HG03066 (cell line): ENCODE results near the gene FNBP1.

Experiments used
- ATAC-seq: cut with Tn5 transposase; IDR thresholded peaks from one replicate; pipeline ENCODE4 v1.9.1; 2021; ENCODE audit warnings: low read depth; ENCODE audit not compliant: unreplicated experiment

Gene FNBP1

DNA sequence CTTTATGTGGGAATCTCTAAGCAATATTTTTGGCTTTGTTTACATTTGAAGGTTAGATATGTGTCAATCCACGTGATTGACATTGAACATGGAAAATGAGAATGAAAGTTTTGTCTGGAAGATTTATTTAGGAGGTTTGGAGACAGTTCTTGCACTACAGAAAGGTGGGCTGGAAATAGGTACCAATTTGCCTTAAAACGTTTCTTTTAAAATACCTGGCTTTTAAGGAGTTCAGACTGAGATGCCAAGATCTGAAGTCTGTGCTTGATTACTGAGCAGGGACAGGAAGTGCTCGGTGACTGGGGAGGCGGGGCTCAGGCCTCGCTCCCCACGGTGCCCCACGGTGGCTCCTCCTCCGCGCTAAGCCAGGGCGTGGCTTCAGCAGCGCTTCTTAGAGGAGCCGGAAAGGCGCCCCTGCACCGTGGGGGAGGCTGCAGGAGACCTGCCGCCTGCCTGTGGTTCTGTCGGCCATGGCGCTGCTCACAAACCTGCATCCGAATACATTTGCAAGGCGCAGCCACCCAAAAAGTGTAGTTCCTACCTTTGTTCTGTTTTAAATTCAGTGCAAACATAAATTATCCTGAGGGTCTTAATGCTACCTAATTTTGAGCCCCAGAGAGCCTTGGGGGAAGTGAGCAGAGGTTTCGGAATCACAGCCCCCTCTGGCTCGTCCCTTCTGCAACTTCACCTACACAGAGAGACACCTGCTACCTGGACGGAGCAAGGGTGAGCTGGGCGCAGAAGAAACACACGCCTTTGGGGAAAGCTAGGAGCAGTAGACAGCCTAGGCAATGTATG is 158.6 kb downstream of the FNBP1 start:
- ATAC-seq, result peak; percentile 37

DNA sequence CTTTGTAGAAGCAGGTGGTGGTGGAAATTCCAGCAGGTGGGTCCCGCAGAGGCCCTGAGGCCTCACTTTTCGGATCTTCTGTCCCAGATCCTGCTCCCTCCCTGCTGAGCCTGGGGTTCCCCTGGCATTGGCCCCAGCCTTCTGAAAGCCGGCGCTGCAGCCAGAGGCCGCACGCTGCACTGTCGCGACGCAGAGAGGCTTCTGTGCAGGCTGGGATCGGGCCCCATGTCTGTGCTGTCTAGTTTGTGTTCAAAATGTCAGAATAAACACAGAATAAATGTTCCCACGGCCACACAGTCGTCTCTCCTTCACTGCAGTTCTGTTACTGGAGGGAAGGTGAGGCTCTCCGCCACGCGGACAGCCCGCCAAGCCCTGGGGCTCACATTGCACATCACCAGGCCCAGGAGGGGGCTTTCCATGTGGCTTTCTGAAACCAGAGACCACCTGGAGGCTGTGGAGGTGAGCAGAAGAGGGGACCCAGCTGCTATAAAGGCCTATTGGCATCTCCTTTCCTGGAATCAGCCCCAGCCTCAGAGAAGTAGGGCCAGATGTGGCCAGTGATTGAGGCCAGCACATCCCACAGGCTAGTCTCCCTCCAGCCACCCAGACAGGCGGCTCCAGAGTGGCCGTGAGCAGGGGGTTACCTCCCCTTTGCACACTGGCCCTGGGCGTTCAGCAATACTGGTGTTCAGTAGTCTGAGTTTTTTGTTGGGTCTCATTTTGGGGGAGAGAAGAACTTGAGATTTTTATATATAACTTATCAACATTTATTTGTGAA is 161.3 kb downstream of the FNBP1 start:
- no peak for ATAC-seq

DNA sequence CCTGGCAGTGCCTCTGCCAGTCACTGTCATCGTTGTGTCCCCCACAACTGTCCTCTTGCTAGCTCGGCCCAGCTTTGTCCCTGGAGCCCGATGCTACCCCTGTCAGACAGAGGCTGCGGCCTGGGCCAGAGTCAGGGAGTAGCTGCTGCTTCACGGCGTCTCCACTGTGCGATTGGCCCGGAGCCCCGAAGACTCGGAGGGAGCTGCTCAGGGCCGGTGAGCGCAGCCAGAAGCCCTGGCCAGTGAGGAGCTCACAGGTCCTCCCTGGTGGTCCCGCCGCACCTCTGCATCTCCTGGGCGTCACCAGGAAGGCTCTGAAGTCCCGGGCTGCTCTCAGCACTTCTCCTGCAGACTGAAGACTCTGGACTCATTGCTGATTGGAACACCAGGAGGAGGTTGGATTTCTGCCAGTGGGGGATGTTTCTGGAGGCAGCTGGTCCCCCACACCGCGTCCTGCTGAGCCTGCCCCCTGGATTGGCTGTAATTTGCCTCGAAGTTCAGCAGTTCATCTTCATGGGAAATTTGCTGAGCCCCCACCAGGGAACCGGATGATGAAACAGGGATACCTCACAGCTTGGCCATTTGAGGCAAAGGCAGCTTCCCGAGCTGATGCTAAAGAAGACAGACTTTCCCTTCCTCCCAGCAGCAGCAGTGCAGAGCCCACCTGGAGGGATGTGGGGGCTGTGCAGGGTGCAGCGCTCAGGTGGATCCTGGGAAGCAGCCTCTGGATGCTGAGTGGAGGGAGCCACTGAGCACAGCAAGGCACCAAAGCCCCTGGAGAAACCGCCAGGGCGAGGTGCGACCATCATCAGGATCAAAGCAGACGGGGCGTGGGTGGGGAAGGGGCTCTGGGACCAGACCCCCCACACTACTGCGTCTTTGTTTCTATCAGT is 162.1 kb downstream of the FNBP1 start:
- ATAC-seq, result no peak

DNA sequence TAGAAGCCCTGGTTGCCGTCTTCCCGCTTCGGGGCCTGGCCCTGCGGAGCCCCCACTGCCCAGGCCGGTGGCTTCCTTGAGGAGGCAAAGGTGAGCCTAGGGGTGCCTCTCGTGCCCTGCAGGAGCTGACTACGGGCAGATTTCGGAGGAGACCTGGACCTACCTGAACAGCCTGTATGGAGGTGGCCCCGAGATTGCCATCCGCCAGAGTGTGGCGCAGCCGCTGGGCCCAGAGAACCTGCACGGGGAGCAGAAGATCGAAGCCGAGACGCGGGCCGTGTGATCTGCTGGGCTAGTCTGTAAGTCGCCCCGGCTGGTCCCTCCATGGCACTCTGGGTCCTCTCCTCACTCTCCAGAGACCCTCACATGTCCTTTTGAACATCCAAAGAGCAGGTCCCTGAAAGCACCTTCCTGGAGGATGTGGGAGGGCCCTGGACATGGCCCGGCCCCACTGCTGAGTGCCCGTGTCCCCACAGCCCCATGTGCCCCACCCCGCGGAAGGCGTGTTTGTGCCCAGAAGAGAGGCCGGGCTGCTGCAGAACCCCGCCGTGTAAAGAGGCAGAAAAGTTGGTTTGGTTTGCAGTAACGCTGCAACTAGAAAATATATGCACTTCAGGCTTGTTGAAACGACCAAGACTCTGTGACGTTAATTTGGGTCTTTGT is 162.9 kb downstream of the FNBP1 start:
- no peak for ATAC-seq

DNA sequence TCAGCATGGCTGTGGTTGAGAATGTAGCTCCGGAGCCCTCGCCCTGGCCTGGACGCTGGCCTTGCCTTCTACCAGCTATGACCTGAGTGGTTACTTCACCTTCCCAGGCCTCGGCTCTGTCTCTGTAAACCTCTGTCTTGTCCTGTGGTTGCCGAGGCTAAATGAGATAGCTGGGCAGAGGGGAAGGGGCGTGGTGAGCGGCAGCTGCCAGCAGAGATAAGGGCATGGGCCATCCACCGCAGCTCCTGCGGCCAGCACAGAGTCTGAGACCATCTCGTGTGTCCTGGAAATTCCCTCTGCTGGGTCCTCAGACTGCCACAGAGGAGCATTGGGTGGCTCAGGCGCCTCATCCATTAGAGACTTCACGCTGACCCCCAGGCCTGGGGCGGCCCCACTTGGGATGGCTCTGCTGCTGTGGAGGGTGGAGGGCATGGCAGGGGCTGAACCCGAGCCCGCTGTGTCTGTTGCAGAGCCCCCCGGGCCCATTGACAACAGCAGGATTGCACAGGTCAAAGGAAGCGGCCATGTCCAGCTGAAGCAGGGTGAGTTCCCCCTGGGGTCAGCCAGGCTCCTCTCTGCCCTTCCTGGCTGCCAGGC is 163.8 kb downstream of the FNBP1 start:
- ATAC-seq, result no peak

DNA sequence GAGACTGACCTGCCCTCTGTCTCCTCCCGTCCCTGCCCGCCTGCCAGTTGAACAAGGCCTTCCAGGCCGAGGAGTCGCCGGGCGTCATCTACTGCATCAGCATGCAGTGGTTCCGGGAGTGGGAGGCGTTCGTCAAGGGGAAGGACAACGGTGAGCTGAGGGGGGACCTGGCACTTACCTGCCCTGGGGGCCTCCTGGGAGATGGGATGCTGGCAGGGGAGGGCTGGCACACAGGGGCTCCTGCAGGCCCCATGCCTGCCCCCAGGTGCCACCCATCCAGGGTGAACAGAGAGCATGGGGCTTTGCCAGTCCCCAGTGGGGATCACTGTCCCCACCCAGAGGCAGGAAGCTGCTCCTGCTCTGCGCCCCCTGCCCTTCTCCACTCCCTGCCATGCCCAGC is 164.7 kb downstream of the FNBP1 start:
- no peak for ATAC-seq

DNA sequence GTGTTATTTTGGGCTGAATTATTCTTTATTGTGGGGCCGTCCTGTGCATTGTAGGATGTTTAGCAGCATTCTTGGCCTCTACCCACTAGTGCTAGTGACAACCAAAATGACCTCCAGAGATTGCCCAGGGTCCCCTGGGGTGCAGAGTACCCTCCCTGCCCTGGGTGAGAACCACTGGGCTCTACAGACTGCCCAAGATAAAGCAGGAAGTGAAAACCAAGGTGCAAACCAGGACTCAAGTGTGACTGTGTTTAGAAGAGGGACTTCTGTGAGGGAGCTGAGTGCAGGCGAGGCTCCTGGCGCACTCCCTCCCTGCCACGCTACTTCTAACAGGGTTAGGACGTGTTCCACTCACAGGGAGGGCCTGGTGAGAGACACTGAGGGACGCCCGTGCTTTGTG is 166.2 kb downstream of the FNBP1 start:
- no peak for ATAC-seq

DNA sequence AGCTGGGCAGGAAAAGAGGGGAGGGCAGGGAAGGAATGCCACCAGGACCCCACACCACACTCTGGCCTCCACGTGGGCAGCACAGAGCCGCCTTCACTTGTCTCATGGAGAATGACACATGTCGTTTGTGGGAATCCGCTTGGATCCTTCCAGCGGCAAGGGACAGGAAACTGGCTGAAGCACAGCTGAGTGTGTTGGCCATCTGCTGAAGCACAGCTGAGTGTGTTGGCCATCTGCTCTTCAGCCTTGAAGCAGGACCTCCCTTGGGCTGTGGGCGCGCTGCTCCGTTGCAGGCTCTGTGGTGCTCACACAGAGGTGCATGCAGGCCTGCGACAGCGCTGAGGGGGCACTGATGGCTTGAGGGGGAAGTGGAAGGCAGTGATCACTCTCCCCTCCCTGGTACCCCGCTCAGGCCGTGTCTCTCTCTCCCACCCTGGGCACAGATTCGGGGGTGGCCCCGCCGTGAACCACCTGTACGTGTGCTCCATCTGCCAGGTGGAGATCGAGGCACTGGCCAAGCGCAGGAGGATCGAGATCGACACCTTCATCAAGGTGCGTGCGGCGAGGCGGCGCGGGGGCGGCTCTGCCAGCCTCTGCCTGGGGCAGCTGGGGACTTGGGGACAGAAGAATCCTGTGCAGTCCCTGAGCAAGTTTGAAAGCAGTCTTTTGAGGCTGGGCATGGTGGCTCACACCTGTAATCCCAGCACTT is 167.1 kb downstream of the FNBP1 start:
- ATAC-seq, result no peak

DNA sequence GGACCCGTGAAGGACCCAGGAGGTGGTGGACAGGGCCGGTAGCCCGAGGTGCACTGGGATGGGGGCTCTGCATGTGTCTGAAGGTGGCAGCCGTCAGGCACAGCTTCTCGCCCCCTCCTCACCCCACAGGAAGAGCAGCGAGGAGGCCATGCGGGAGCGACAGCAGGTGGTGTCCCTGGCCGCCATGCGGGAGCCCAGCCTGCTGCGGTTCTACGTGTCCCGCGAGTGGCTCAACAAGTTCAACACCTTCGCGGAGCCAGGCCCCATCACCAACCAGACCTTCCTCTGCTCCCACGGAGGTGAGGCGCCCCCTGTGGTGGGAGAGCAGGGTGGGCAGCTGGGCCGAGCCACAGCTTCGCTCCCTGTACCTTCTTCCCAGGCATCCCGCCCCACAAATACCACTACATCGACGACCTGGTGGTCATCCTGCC is 167.8 kb downstream of the FNBP1 start:
- ATAC-seq, result no peak

DNA sequence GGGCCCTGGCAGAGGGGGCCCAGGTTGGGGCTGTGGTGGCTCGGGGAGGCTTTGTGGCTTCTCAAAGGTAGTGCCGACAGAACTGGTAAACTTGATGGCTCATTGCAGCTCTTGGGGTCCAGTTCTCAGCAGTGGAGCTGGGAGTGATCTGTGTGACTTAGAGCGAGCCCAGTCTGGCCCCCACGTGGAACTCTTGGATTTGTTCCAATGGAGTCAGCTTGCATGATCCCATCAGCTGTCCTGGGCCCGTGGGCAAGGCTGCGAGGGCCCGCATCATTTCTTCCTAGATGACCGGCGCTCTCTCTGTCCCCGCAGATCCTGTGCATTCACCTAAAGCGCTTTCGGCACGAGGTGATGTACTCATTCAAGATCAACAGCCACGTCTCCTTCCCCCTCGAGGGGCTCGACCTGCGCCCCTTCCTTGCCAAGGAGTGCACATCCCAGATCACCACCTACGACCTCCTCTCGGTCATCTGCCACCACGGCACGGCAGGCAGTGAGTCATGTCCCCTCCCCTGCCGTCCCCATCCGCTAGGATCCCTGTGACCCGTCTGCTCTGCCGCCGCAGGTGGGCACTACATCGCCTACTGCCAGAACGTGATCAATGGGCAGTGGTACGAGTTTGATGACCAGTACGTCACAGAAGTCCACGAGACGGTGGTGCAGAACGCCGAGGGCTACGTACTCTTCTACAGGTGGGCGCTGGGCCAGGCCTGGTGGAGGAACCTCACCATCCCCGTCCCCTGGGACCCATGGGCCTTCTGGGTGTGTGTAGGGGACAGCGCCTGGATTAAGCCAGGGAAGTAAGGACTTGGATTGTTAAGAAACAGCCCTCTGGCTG is 168.5 kb downstream of the FNBP1 start:
- ATAC-seq, result no peak

DNA sequence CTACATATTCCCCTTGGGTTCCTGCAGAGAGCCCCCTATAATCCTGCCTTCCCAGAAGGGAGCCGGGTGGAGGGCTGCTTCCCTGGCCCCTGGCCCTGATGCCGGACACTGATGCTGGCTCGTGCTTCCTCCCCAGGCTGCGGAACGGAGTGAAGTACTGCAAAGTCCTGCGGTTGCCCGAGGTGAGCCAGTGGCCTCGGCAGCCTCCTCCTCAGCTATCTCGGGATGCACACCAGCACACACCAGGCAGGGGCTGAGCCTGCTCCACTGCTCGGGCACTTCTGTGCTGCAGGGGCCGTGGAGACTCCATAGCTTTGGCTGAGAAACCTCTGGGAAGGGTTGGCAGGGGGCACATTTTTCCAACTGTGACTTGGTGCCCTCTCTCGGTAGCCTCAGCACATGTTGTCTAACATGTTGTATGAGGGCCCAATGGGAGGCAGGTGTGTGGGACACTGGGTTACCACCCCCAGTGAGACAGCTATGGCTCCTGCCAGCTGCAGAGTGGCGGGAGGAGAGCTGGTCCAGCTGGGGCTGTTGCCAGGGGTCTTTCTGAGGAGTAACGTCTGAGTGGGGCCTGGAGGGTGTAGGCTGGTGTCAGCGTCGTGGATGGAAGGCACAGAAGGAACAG is 169.3 kb downstream of the FNBP1 start:
- no peak for ATAC-seq

DNA sequence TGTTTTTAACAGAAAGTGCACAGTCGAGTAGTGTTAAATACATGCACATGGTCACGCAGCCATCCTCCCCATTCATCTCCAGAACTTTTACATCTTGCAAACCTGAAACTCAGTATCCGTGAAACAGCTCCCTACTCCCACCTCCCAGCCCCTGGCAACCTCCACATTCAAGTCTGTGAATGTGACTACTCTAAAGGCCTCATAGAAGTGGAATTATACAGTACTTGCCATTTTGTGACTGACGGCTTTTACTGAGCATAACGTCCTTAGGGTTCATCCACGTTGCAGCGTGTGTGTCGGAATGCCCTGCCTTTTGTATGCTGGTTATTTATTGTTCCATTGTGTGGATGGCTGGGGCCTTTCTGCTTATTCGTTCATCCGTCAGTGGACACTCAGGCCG is 171.9 kb downstream of the FNBP1 start:
- ATAC-seq, result no peak

DNA sequence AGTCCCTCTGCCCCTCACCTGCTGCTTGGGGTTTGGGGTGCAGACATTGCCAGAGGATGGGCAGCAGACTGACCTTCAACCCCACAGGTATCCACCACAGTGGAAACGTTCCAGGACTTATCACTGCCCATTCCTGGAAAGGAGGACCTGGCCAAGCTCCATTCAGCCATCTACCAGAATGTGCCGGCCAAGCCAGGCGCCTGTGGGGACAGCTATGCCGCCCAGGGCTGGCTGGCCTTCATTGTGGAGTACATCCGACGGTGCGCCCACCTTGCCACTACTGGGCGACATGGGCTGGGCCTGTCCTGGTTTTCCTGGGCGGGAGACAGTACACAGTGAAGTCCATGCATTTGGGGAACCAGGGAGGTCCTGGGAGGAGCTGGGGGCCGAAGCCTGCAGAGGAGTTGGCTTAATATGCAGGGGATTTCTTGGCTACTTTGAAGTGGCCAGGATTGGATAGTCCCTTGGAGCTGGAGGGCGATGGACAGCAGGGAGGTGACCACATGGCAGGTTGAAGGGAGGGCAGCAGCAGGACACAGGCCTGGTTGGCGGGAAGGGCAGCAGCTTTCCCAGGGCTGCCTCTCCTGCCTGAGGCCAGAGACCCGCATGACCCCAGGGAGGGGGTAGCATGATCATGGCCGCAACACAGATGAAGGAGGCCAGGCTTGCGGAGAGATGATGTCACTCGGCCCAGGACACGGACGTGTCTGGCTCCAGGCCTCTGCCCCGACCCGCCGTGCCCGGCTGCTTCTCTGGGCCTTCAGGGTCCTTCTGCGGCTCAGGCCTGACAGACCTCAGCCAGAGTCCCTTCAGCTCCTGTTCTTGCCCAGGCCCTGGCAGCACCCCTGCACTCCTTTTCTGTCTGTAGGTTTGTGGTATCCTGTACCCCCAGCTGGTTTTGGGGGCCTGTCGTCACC is 173.1 kb downstream of the FNBP1 start:
- no peak for ATAC-seq

DNA sequence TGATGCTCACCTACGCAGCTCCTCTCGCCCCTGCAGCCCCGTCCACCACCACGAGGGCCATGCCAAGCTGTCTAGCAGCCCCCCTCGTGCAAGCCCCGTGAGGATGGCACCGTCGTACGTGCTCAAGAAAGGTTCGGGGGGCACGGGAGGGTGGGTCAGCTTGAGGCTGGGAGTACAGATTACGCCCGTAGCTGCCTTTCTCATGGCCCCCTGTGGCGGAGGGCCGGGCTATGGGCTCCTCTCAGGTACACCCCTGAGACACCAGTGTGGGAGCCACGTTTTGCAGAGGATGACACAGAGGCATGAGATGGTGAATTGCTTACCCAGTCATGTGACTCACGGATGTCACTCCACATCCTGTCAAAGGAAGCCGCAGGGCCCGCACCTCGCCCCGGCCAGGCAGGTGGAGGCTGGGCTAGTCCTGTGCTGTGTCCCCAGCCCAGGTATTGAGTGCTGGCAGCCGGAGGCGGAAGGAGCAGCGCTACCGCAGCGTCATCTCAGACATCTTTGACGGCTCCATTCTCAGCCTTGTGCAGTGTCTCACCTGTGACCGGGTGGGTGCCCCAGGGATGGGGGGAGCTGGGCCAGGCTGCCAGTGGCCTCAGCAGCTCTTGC is 174.0 kb downstream of the FNBP1 start:
- no peak for ATAC-seq

DNA sequence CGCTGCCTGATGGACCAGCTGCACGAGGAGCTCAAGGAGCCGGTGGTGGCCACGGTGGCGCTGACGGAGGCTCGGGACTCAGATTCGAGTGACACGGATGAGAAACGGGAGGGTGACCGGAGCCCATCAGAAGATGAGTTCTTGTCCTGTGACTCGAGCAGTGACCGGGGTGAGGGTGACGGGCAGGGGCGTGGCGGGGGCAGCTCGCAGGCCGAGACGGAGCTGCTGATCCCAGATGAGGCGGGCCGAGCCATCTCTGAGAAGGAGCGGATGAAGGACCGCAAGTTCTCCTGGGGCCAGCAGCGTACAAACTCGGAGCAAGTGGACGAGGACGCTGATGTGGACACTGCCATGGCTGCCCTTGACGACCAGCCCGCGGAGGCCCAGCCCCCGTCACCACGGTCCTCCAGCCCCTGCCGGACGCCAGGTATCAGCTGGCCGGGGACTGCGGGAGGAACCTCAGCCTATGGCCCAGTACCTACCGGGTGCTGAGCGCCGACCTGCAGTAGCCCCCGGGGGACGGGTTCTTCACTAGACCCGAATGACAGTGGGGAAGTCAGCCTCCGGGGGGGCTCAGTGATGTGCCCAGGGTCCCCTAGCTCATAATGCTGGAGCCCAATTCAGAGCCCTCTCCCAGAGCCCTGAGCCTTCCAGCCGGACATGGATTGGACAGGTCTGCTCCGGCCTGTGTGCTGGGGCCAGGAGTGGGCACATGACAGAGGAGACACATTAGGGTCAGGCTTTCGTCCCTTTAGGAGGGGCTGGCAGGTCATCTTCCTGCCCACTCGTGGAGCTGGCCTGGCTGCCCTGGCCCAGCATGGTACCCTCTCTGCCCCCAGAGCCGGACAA is 174.7 kb downstream of the FNBP1 start:
- ATAC-seq, result no peak
